ENCODE data around the gene TP63. TPM values are rescaled to one million over a fixed set of nuclear protein-coding genes. Genes with fewer than 3 reads are reported as not detected.

TP63 gene
- polyA plus RNA-seq, 1 donor from 2014 or later = 0.12 TPM

DNA sequence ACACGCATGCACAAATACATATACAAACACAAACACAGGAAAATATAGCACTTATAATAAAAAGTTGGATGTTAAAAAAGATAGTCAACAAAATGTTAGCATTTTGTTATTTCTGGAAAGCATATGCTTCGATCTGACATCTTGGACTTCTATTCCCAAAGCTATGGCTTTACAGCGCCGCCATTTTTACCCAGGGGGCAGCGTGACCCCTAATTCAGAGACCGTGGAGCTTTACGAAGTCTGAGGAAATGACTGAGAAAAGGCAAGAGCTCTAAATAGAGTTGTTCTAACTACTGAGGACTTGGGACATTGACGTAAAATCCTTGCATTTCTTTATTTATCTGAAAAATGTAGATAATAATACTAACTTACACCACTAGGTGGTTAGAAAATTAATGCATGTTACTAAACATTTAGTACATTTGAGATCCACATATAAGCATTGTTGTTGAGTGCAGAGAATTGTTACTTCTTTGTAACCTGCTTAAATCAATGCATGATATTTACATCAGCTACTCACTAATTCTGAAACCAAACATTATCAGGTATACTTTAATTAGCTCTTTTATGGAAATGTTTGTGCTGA, 155.4 kb downstream of the TP63 start:
- TF ChIP-seq EZH2 (IDR thresholded peaks at IDR 0.05; ENCODE audit: borderline replicate concordance, insufficient read depth, low read length, poor library complexity, severe bottlenecking) = no peak
- no peak for TF ChIP-seq TAF1 (IDR thresholded peaks at IDR 0.05; ENCODE audit: low read depth)
- TF ChIP-seq, protein P1, sequence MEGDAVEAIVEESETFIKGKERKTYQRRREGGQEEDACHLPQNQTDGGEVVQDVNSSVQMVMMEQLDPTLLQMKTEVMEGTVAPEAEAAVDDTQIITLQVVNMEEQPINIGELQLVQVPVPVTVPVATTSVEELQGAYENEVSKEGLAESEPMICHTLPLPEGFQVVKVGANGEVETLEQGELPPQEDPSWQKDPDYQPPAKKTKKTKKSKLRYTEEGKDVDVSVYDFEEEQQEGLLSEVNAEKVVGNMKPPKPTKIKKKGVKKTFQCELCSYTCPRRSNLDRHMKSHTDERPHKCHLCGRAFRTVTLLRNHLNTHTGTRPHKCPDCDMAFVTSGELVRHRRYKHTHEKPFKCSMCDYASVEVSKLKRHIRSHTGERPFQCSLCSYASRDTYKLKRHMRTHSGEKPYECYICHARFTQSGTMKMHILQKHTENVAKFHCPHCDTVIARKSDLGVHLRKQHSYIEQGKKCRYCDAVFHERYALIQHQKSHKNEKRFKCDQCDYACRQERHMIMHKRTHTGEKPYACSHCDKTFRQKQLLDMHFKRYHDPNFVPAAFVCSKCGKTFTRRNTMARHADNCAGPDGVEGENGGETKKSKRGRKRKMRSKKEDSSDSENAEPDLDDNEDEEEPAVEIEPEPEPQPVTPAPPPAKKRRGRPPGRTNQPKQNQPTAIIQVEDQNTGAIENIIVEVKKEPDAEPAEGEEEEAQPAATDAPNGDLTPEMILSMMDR (IDR thresholded peaks at IDR 0.05; ENCODE audit: poor library complexity, severe bottlenecking) = no peak
- no peak for TF ChIP-seq SMC3 (conservative IDR thresholded peaks at IDR 0.05; ENCODE audit: poor library complexity)
- no peak for TF ChIP-seq POLR2AphosphoS5 (IDR thresholded peaks at IDR 0.05)
- TF ChIP-seq, protein P2, sequence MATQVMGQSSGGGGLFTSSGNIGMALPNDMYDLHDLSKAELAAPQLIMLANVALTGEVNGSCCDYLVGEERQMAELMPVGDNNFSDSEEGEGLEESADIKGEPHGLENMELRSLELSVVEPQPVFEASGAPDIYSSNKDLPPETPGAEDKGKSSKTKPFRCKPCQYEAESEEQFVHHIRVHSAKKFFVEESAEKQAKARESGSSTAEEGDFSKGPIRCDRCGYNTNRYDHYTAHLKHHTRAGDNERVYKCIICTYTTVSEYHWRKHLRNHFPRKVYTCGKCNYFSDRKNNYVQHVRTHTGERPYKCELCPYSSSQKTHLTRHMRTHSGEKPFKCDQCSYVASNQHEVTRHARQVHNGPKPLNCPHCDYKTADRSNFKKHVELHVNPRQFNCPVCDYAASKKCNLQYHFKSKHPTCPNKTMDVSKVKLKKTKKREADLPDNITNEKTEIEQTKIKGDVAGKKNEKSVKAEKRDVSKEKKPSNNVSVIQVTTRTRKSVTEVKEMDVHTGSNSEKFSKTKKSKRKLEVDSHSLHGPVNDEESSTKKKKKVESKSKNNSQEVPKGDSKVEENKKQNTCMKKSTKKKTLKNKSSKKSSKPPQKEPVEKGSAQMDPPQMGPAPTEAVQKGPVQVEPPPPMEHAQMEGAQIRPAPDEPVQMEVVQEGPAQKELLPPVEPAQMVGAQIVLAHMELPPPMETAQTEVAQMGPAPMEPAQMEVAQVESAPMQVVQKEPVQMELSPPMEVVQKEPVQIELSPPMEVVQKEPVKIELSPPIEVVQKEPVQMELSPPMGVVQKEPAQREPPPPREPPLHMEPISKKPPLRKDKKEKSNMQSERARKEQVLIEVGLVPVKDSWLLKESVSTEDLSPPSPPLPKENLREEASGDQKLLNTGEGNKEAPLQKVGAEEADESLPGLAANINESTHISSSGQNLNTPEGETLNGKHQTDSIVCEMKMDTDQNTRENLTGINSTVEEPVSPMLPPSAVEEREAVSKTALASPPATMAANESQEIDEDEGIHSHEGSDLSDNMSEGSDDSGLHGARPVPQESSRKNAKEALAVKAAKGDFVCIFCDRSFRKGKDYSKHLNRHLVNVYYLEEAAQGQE (IDR thresholded peaks at IDR 0.05; ENCODE audit: borderline replicate concordance) = no peak
- TF ChIP-seq RAD21 (conservative IDR thresholded peaks at IDR 0.05) = no peak
- TF ChIP-seq MXI1 (conservative IDR thresholded peaks at IDR 0.05; ENCODE audit: poor library complexity, severe bottlenecking) = no peak
- no peak for TF ChIP-seq EP300 (conservative IDR thresholded peaks at IDR 0.05; ENCODE audit: poor library complexity, severe bottlenecking)
- no peaks in the 10 kb centered on the region for H3F3A ChIP-seq (ENCODE audit: insufficient read depth, low read length, poor library complexity, severe bottlenecking)
- no peak overlapping the region for H3K4me3 ChIP-seq (ENCODE audit: low read length)
- H3K27ac ChIP-seq (ENCODE audit: low read length) = no peak overlapping the region
- H3K4me2 ChIP-seq (ENCODE audit: low read length) = no peak overlapping the region
- no peak overlapping the region for H3K9ac ChIP-seq (ENCODE audit: low read length)
- no peaks in the 10 kb centered on the region for H3K79me2 ChIP-seq (replicated peaks; ENCODE audit: insufficient read depth, low read length)
- no peak overlapping the region for H2AFZ ChIP-seq (ENCODE audit: low read depth, low read length)
- H3K9me3 ChIP-seq (ENCODE audit: low read length) = no peaks in the 10 kb centered on the region
- H3K9me2 ChIP-seq (ENCODE audit: insufficient read depth, low read length) = no peaks in the 10 kb centered on the region
- H4K20me1 ChIP-seq (ENCODE audit: insufficient read depth) = no peaks in the 10 kb centered on the region
- no peaks in the 10 kb centered on the region for H3K27me3 ChIP-seq (ENCODE audit: insufficient read depth, low read depth, low read length)
- H3K36me3 ChIP-seq (ENCODE audit: insufficient read depth, low read length) = no peaks in the 10 kb centered on the region

DNA sequence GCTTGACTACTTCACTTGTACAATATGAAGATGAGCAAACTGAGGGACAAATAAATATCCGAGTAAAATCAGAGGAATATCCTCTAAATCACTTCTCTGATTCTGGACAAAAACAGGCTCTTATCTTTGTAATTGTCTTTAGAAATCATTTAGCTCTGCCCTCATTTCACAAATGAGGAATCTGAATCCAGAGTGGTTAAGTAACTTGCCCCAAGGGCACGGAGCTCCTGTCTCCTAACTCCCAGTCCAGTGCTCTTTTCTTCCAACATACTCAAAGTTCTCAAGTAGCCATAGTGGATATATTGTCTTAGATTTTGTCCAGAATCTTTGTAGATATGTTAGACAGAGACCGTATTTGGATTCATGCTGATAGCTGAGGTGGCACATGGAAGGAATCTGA, 156.0 kb downstream of the TP63 start:
- Histone ChIP-seq H2AFZ (ENCODE audit: low read depth, low read length) (no peak overlapping the region), H3K4me3 (ENCODE audit: low read length) (no peak overlapping the region), H4K20me1 (ENCODE audit: insufficient read depth) (no peaks in the 10 kb centered on the region), H3K79me2 (replicated peaks; ENCODE audit: insufficient read depth, low read length) (no peaks in the 10 kb centered on the region), H3K27ac (ENCODE audit: low read length) (no peak overlapping the region), H3K9ac (ENCODE audit: low read length) (no peak overlapping the region), H3K36me3 (ENCODE audit: insufficient read depth, low read length) (no peaks in the 10 kb centered on the region), H3K4me2 (ENCODE audit: low read length) (no peak overlapping the region), H3K9me2 (ENCODE audit: insufficient read depth, low read length) (no peaks in the 10 kb centered on the region), H3F3A (ENCODE audit: insufficient read depth, low read length, poor library complexity, severe bottlenecking) (no peaks in the 10 kb centered on the region), H3K27me3 (ENCODE audit: insufficient read depth, low read depth, low read length) (no peaks in the 10 kb centered on the region), H3K9me3 (ENCODE audit: low read length) (no peaks in the 10 kb centered on the region)
- TF ChIP-seq TAF1 (IDR thresholded peaks at IDR 0.05; ENCODE audit: low read depth) (no peak), EP300 (conservative IDR thresholded peaks at IDR 0.05; ENCODE audit: poor library complexity, severe bottlenecking) (no peak), SMC3 (conservative IDR thresholded peaks at IDR 0.05; ENCODE audit: poor library complexity) (no peak), POLR2AphosphoS5 (IDR thresholded peaks at IDR 0.05) (no peak), RAD21 (conservative IDR thresholded peaks at IDR 0.05) (no peak), EZH2 (IDR thresholded peaks at IDR 0.05; ENCODE audit: borderline replicate concordance, insufficient read depth, low read length, poor library complexity, severe bottlenecking) (no peak), MXI1 (conservative IDR thresholded peaks at IDR 0.05; ENCODE audit: poor library complexity, severe bottlenecking) (no peak)
- TF ChIP-seq, protein P1 (IDR thresholded peaks at IDR 0.05; ENCODE audit: poor library complexity, severe bottlenecking) = no peak
- TF ChIP-seq, protein P2 (IDR thresholded peaks at IDR 0.05; ENCODE audit: borderline replicate concordance) = no peak
